ENCODE measurements around the gene KPNA3.
A peak's percentile ranks its signal among the peaks of the same experiment; 100 is the strongest.

The KPNA3 gene

DNA sequence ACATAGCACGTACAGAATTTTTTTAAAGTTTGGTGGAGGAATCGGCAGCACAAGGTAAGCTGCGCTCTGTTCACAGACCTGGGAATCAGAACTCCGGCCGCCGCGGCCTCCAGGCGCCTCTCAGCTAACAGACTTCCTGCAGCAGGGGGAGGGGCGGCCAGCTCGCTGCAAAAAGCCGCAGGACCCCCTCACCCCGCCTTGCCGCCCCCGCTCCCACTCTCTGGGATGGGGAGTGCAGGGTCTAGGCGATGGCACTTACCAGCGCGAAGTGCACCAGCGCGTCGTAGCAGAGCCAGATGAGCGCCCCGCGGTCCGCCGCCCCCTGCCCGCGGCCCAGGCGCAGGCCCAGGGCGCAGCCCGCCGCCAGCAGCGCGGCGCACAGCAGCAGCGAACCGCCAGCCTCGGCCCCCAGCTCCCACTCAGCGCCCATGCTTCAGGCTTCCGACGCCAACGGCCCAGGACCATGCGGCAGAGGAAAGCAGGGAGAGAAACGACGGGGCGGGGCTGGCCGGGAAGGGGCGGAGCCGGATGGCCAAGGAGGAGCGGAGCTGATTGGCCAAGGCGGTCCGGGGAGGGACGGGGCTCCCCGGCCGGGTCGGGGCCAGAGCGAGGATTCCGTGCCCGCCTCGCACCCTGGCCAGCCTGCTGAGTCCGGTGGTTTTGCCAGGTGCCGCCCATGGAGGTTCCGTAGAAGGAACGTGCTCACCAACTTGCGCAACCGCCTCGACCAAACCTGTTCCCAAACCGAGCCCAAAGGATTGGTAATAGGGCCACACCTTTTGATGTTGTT lies 101.3 kb downstream of the KPNA3 start, which contains the start of gene EBPL:
EBPL (minus strand) TSS at position 492 of the 790 bp plus-strand sequence; CDS start at position 430, 62 bp downstream.
- TF ChIP-seq EZH2 (IDR thresholded peaks at IDR 0.05) (no peak), FOXP2 (optimal IDR thresholded peaks at IDR 0.05; ENCODE audit: control extremely low read depth, extremely low read length, insufficient read depth) (no peak), POLR2AphosphoS5 (IDR thresholded peaks at IDR 0.05; ENCODE audit: borderline replicate concordance, low read depth, low read length) (peak; percentile 92)
- no peaks in the 10 kb centered on the region for H3K9me3 ChIP-seq (ENCODE audit: low read depth, low read length)
- peak within 1 kb of the TSS; percentile 93 for H3K4me3 ChIP-seq
- peak within 1 kb of the TSS; percentile 94 for H3K27ac ChIP-seq
- H3K36me3 ChIP-seq (ENCODE audit: insufficient read depth, low read length): peaks cover 26% of the 10 kb centered on the region
- no peak for DNase-seq (ENCODE audit: low read depth, low spot score)
- H3K9ac ChIP-seq (ENCODE audit: insufficient read length): peak within 1 kb of the TSS; percentile 79

DNA sequence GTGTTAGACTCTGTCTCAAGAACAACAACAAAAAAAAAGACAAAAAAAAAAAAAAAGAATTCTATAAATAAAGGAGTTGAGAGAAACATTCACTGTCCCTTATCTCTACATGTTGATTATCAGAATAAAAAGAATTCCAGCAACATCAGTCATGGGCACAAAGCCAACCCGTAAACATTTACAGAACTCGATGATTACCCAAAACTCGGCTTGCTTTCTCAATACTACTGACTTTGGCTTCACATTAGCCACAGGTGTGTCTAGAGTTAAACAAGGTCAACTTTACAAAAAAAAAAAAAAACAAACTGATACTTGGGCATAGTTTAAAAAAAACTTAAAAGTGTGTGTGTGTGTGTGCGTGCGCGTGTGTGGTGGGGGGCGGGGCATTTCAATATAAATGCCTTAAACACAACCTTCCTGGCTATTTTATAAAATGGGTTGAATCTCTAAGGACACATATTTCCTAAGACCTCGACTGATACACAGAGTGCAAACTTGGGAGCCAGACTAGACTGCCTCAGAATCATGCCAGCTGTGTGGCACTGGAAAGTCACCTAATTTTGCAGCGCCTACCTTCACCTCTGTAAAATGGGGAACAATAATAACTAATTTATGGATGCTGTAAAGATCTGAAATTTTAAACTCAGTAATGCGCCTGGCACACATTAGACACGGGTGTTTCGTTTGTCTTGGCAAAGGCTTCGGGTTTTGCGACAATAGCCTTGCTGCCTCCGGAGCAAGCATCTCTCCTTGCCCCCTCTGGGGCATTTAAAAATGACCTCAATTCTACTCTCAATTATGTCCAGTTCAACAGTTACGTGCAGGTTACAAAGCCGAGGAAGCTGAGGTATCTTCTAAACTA lies 102.1 kb downstream of the KPNA3 start:
- no peak for TF ChIP-seq EZH2 (IDR thresholded peaks at IDR 0.05)
- TF ChIP-seq POLR2AphosphoS5 (IDR thresholded peaks at IDR 0.05; ENCODE audit: borderline replicate concordance, low read depth, low read length): peak; percentile 30
- no peak for TF ChIP-seq FOXP2 (optimal IDR thresholded peaks at IDR 0.05; ENCODE audit: control extremely low read depth, extremely low read length, insufficient read depth)
- H3K4me3 ChIP-seq: peak overlapping the region; percentile 93
- peaks cover 31% of the 10 kb centered on the region for H3K36me3 ChIP-seq (ENCODE audit: insufficient read depth, low read length)
- H3K9me3 ChIP-seq (ENCODE audit: low read depth, low read length): no peaks in the 10 kb centered on the region
- H3K27ac ChIP-seq: peak overlapping the region; percentile 69; the same call in 1 of the 2 replicates
- peak overlapping the region; percentile 79 for H3K9ac ChIP-seq (ENCODE audit: insufficient read length)
- no peak for DNase-seq (ENCODE audit: low read depth, low spot score)

DNA sequence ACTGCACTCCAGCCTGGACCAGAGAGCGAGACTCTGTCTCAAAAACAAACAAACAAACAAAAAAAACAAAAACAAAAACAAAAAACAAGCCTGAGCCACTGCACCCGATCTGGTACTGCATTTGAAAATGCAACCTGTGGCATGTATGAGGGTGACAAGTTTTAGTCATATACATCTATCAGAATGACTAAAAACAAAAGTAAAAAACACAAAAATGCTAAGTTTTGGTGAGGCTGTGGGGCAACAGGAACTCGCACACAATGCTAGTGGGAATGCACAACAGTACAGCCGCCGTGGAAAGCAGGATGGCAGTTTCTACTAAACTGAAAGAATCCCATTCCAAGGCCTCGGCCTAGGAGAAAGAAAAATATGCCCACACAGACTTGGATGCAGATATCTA lies 109.0 kb downstream of the KPNA3 start:
- DNase-seq (ENCODE audit: low read depth, low spot score): no peak
- Histone ChIP-seq H3K27ac (no peak overlapping the region), H3K4me3 (no peak overlapping the region), H3K9me3 (ENCODE audit: low read depth, low read length) (no peaks in the 10 kb centered on the region), H3K9ac (ENCODE audit: insufficient read length) (no peak overlapping the region), H3K36me3 (ENCODE audit: insufficient read depth, low read length) (peaks cover 45% of the 10 kb centered on the region)
- TF ChIP-seq EZH2 (IDR thresholded peaks at IDR 0.05) (no peak), POLR2AphosphoS5 (IDR thresholded peaks at IDR 0.05; ENCODE audit: borderline replicate concordance, low read depth, low read length) (no peak), FOXP2 (optimal IDR thresholded peaks at IDR 0.05; ENCODE audit: control extremely low read depth, extremely low read length, insufficient read depth) (no peak)

DNA sequence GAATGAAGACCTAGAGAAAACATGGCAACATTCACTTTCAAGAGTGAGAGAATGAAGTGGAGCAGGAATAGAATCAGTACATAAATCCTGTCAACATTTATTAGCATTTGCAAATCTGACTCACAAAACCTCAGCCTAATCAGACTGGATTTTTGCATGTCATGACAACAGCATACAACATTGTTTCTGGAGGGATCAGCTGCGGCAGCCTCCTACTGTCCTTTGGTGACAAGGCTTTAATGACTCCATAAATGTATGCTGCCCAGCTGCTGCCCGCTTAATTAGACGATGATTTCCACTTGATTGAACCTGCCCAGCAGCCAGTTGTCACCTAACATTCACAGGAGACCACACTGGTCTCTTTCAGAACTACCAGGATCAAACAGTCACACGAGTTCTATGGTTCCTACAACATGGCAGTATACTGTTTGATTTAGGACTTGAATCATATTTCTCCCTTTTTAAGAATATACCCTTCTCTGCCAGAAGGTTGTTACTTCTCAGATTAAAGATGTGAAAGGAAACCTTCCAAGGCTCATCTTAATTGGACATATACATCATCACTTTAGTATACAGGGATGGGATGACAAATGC lies 110.5 kb downstream of the KPNA3 start:
- TF ChIP-seq EZH2 (IDR thresholded peaks at IDR 0.05): no peak
- Histone ChIP-seq H3K9me3 (ENCODE audit: low read depth, low read length) (no peaks in the 10 kb centered on the region), H3K27ac (no peak overlapping the region), H3K9ac (ENCODE audit: insufficient read length) (no peak overlapping the region), H3K4me3 (no peak overlapping the region), H3K36me3 (ENCODE audit: insufficient read depth, low read length) (peaks cover 45% of the 10 kb centered on the region)
- no peak for DNase-seq (ENCODE audit: low read depth, low spot score)

DNA sequence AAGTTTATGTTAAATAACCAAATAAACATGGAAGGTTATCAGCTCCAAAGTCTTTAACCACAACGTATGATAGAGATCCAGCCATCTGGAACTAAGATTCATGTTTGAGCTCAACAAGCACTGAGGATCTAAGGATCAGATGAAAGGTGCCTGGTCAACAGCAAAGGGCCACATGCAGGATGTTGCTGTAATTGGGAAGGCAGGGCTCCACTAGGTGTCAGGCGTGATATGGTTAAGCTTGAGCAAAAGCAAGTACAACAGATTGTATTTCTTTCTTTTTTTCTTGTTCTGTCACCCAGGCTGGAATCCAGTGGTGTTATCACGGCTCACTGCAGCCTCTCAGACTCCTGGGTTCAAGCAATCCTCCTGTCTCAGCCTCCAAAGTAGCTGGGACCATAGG lies 113.2 kb downstream of the KPNA3 start:
- TF ChIP-seq POLR2AphosphoS5 (IDR thresholded peaks at IDR 0.05; ENCODE audit: borderline replicate concordance, low read depth, low read length): no peak
- no peak for TF ChIP-seq EZH2 (IDR thresholded peaks at IDR 0.05)
- no peak for TF ChIP-seq FOXP2 (optimal IDR thresholded peaks at IDR 0.05; ENCODE audit: control extremely low read depth, extremely low read length, insufficient read depth)
- Histone ChIP-seq H3K9ac (ENCODE audit: insufficient read length) (no peak overlapping the region), H3K4me3 (no peak overlapping the region), H3K27ac (no peak overlapping the region), H3K36me3 (ENCODE audit: insufficient read depth, low read length) (peaks cover 46% of the 10 kb centered on the region), H3K9me3 (ENCODE audit: low read depth, low read length) (no peaks in the 10 kb centered on the region)
- DNase-seq (ENCODE audit: low read depth, low spot score): no peak

DNA sequence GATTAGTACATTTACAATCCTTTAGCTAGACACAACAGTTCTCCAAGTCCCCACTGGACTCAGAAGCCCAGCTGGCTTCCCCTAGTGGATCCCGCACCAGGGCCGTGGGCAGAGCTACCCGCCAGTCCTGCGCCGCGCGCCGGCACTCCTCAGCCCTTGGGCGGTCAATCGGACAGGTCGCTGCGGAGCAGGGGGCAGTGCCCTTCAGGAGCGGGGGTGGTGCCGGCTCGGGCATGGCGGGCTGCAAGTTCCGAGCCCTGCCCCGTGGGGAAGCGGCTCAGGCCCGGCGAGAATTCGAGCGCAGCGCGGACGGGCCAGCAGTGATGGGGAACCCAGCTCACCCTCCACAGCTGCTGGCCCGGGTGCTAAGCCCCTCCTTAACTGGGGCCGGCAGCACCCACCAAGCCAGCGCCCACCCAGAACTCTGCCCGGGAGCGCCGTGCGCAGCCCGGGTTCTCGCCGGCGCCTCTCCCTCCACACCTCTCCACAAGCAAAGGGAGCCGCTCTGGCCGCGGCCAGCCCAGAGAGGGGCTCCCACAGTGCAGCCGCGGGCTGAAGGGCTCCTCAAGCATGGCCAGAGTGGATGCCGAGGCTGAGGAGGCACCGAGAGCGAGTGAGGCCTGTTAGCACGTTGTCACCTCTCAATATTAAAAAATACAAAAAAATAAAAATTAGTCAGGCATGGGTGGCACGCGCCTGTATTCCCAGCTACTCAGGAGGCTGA lies 114.1 kb downstream of the KPNA3 start:
- Histone ChIP-seq H3K4me3 (no peak overlapping the region), H3K36me3 (ENCODE audit: insufficient read depth, low read length) (peaks cover 43% of the 10 kb centered on the region), H3K27ac (no peak overlapping the region), H3K9ac (ENCODE audit: insufficient read length) (no peak overlapping the region), H3K9me3 (ENCODE audit: low read depth, low read length) (no peaks in the 10 kb centered on the region)
- no peak for TF ChIP-seq POLR2AphosphoS5 (IDR thresholded peaks at IDR 0.05; ENCODE audit: borderline replicate concordance, low read depth, low read length)
- no peak for TF ChIP-seq EZH2 (IDR thresholded peaks at IDR 0.05)
- TF ChIP-seq FOXP2 (optimal IDR thresholded peaks at IDR 0.05; ENCODE audit: control extremely low read depth, extremely low read length, insufficient read depth): no peak
- DNase-seq (ENCODE audit: low read depth, low spot score): no peak

DNA sequence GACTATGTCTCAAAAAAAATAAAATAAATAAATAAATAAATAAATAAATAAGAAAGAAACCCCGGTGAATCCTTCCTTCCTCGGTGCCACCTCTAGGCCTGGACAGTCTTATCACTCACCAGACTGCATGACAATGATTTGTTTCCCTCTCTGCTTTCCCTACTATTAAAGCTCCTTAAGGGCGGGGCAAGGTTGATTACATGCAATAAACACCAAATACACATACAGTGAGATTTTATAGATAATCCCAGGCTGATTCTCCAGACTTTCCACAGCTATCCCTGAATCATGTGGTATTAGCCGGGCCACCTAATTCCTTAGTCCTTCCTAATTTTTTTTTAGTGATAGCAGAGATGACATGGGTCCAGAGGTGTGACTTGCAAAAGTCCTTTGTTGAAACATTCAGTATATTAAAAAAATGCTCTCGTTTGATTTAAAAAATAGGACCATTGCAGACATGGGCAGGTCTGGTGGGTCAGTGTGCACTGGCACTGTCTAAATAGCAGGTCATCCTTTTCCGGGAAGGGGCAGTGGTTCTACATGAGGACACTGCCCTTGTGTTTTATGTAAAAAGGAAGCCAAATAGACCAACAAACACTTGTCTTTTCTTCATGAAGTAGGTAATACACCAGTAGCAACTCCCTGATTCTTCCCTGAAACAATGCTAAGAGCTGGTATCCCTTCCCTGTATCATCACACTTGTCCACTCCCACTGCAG lies 115.7 kb downstream of the KPNA3 start:
- no peak overlapping the region for H3K9ac ChIP-seq (ENCODE audit: insufficient read length)
- DNase-seq (ENCODE audit: low read depth, low spot score): no peak
- H3K36me3 ChIP-seq (ENCODE audit: insufficient read depth, low read length): peaks cover 43% of the 10 kb centered on the region
- H3K4me3 ChIP-seq: no peak overlapping the region
- TF ChIP-seq EZH2 (IDR thresholded peaks at IDR 0.05) (no peak), POLR2AphosphoS5 (IDR thresholded peaks at IDR 0.05; ENCODE audit: borderline replicate concordance, low read depth, low read length) (no peak), FOXP2 (optimal IDR thresholded peaks at IDR 0.05; ENCODE audit: control extremely low read depth, extremely low read length, insufficient read depth) (no peak)
- H3K27ac ChIP-seq: no peak overlapping the region
- no peaks in the 10 kb centered on the region for H3K9me3 ChIP-seq (ENCODE audit: low read depth, low read length)
